Ammon's horn (tissue), 1 donor: ENCODE measurements around the gene DUOX2.
"Not testable (repeated sequence)": the region's sequence is repeated elsewhere in the genome, so short reads cannot be mapped to it uniquely, and the experiment has no call there.

Experiments used
- DNase-seq: peaks from one replicate; pipeline ENCODE4 v3.0.0-alpha.2; 2016; ENCODE audit warnings: low spot score

The DUOX2 gene

GRCh38 chr15:45100884-45101625 is 12.9 kb downstream of the DUOX2 start:
- DNase-seq, result no peak

GRCh38 chr15:45099549-45100165 is 14.3 kb downstream of the DUOX2 start:
- no peak for DNase-seq

- DNase-seq, result no peak
These were observed 16.5 kb downstream of the DUOX2 start for GRCh38 chr15:45097466-45097865.

- no peak for DNase-seq
These were observed 18.3 kb downstream of the DUOX2 start for GRCh38 chr15:45095661-45096060.

GRCh38 chr15:45094358-45094730 is 19.6 kb downstream of the DUOX2 start:
- DNase-seq, result no peak

GRCh38 chr15:45093622-45094357 is 20.2 kb downstream of the DUOX2 start:
- DNase-seq, result no peak

- DNase-seq, result no peak
These were observed 21.0 kb downstream of the DUOX2 start for GRCh38 chr15:45093013-45093412.

- no peak for DNase-seq
These were observed 22.4 kb downstream of the DUOX2 start for GRCh38 chr15:45091576-45091975.

GRCh38 chr15:45091161-45091560 is 22.8 kb downstream of the DUOX2 start:
- DNase-seq, result no peak

GRCh38 chr15:45089712-45090373 is 24.1 kb downstream of the DUOX2 start:
- no peak for DNase-seq

GRCh38 chr15:45088801-45089711 is 24.9 kb downstream of the DUOX2 start:
- DNase-seq, result no peak

- DNase-seq, result no peak
These were observed 26.5 kb downstream of the DUOX2 start for GRCh38 chr15:45087513-45087912.

- DNase-seq, result no peak
These were observed 29.8 kb downstream of the DUOX2 start for GRCh38 chr15:45084163-45084562.

- no peak for DNase-seq
These were observed 30.7 kb downstream of the DUOX2 start for GRCh38 chr15:45083223-45083622.

- DNase-seq, result not testable (repeated sequence)
These were observed 31.6 kb downstream of the DUOX2 start for GRCh38 chr15:45082412-45082811.

- DNase-seq, result not testable (repeated sequence)
These were observed 33.4 kb downstream of the DUOX2 start for GRCh38 chr15:45080593-45080992.

GRCh38 chr15:45079628-45080246 is 34.2 kb downstream of the DUOX2 start:
- not testable (repeated sequence) for DNase-seq

GRCh38 chr15:45079201-45079600 is 34.8 kb downstream of the DUOX2 start:
- not testable (repeated sequence) for DNase-seq

- DNase-seq, result not testable (repeated sequence)
These were observed 36.6 kb downstream of the DUOX2 start for GRCh38 chr15:45077391-45077790.

- not testable (repeated sequence) for DNase-seq
These were observed 38.3 kb downstream of the DUOX2 start for GRCh38 chr15:45075440-45076320.
